Endodermal cell (in vitro differentiated cells): ENCODE measurements around the gene CD84. TPM values are rescaled to one million over a fixed set of nuclear protein-coding genes. Genes with fewer than 3 reads are reported as not detected.

Experiments used
- DNase-seq: peaks from one replicate; pipeline ENCODE4 v3.0.0-alpha.2; 2017
- H3K27ac ChIP-seq: 2 replicates; pipeline ENCODE4 v1.5.1; 2013; ENCODE audit warnings: mild to moderate bottlenecking, low read depth, low read length, moderate library complexity
- H3K27me3 ChIP-seq: 2 replicates; pipeline ENCODE4 v1.6.1; 2013; ENCODE audit warnings: mild to moderate bottlenecking, low read length, moderate library complexity; ENCODE audit not compliant: insufficient read depth, control insufficient read depth, poor library complexity, severe bottlenecking
- H3K36me3 ChIP-seq: 2 replicates; pipeline ENCODE4 v1.7.0; 2013; ENCODE audit warnings: mild to moderate bottlenecking, low read length, moderate library complexity; ENCODE audit not compliant: control insufficient read depth, insufficient read depth
- H3K4me1 ChIP-seq: one replicate; pipeline ENCODE4 v1.7.0; 2013; ENCODE audit warnings: low read length; ENCODE audit not compliant: control insufficient read depth, insufficient read depth
- H3K4me3 ChIP-seq: 2 replicates; pipeline ENCODE4 v1.5.1; 2013; ENCODE audit warnings: mild to moderate bottlenecking, low read length, moderate library complexity
- H3K9ac ChIP-seq: 2 replicates; pipeline ENCODE4 v1.6.1; 2013; ENCODE audit warnings: mild to moderate bottlenecking, low read length, moderate library complexity; ENCODE audit not compliant: poor library complexity, severe bottlenecking; ENCODE audit errors: extremely low read depth
- H3K9me3 ChIP-seq: 2 replicates; pipeline ENCODE4 v1.6.1; 2013; ENCODE audit warnings: mild to moderate bottlenecking, low read length, moderate library complexity; ENCODE audit not compliant: control insufficient read depth
- H3K27ac Mint-ChIP-seq: 2 replicates; pipeline ENCODE4 v1.8.0; 2020; ENCODE audit warnings: mixed read lengths
- H3K27me3 Mint-ChIP-seq: 2 replicates; pipeline ENCODE4 v1.8.0; 2021; ENCODE audit warnings: mild to moderate bottlenecking, mixed read lengths; ENCODE audit not compliant: insufficient read depth
- H3K36me3 Mint-ChIP-seq: 2 replicates; pipeline ENCODE4 v1.8.0; 2020; ENCODE audit warnings: low read depth, mixed read lengths
- H3K4me1 Mint-ChIP-seq: 2 replicates; pipeline ENCODE4 v1.8.0; 2020; ENCODE audit warnings: mixed read lengths
- H3K4me3 Mint-ChIP-seq: 2 replicates; pipeline ENCODE4 v1.8.0; 2020; ENCODE audit warnings: mild to moderate bottlenecking, moderate library complexity, mixed read lengths
- H3K9me3 Mint-ChIP-seq: 2 replicates; pipeline ENCODE4 v1.8.0; 2020; ENCODE audit warnings: mild to moderate bottlenecking, mixed read lengths
- CTCF ChIP-seq: fragments of 200-600 bp; sonication (generic); conservative IDR thresholded peaks from 2 replicates; pipeline ENCODE4 v1.5.0; 2021; ENCODE audit warnings: antibody characterized with exemption, mild to moderate bottlenecking
- WGBS, 2 experiments: methylation state at CpG; one replicate each; pipeline versions ENCODE4 v1.1.5 to v1.1.7; 2013; ENCODE audit warnings: missing lambda C conversion rate in 2 of 2, mixed read lengths in 1 of 2; ENCODE audit not compliant: insufficient coverage in 1 of 2, insufficient read length in 1 of 2; 5-methylcytosine and 5-hydroxymethylcytosine counted together
- total RNA-seq, 2 donors: library from RNA; stranded (reverse); fragmentation: NEBNext Ultra II Directional in 1 of 2; extraction: Animal tissue kit (Norgen Biotek cat#: 25700) in 1 of 2; gene quantifications; 2 replicates in 1 of 2; 3 replicates in 1 of 2; pipeline ENCODE4 v1.2.1, GENCODE V29; 2021

The CD84 gene
- total RNA-seq, 2 donors from 2014 or later = not detected

- Histone ChIP-seq H3K4me1 (peaks cover 2% of the 10 kb centered on the region), H3K27me3 (no peaks in the 10 kb centered on the region), H3K9ac (no peak overlapping the region), H3K4me3 (no peak overlapping the region), H3K27ac (no peak overlapping the region), H3K9me3 (peaks cover 15% of the 10 kb centered on the region), H3K36me3 (no peaks in the 10 kb centered on the region)
- Mint-ChIP-seq H3K36me3 (no peaks in the 10 kb centered on the region), H3K27me3 (peaks cover 4% of the 10 kb centered on the region), H3K27ac (no peak overlapping the region), H3K9me3 (peaks cover 15% of the 10 kb centered on the region), H3K4me3 (no peak overlapping the region), H3K4me1 (no peaks in the 10 kb centered on the region)
- WGBS, 2 experiments = 90 to 91% methylated on average over 2 to 4 of the region's 4 CpGs
- no peak for DNase-seq
- TF ChIP-seq CTCF = no peak
These were observed 20.5 kb downstream of the CD84 start for GRCh38 chr1:160558660-160559380.

GRCh38 chr1:160553778-160554177, 25.5 kb downstream of the CD84 start:
- WGBS, 2 experiments = 91 to 96% methylated on average over 3 to 4 of the region's 4 CpGs
- no peak for DNase-seq
- no peak overlapping the region for H3K9ac ChIP-seq
- no peaks in the 10 kb centered on the region for H3K27me3 ChIP-seq
- Mint-ChIP-seq H3K36me3 (no peaks in the 10 kb centered on the region), H3K27ac (no peak overlapping the region), H3K4me3 (no peak overlapping the region), H3K4me1 (peaks cover 2% of the 10 kb centered on the region), H3K9me3 (no peaks in the 10 kb centered on the region), H3K27me3 (peaks cover 4% of the 10 kb centered on the region)
- H3K9me3 ChIP-seq = no peaks in the 10 kb centered on the region
- no peak overlapping the region for H3K4me3 ChIP-seq
- no peak overlapping the region for H3K27ac ChIP-seq
- no peaks in the 10 kb centered on the region for H3K36me3 ChIP-seq
- H3K4me1 ChIP-seq = peaks cover 2% of the 10 kb centered on the region
- TF ChIP-seq CTCF = no peak

GRCh38 chr1:160552425-160552824, 26.9 kb downstream of the CD84 start:
- Mint-ChIP-seq H3K4me1 (peaks cover 8% of the 10 kb centered on the region), H3K4me3 (no peak overlapping the region), H3K27ac (no peak overlapping the region)

More at GRCh38 chr1:160552425-160552824, 26.9 kb downstream of the CD84 start:
- no peaks in the 10 kb centered on the region for H3K9me3 ChIP-seq
- H3K27ac ChIP-seq = no peak overlapping the region
- DNase-seq = no peak
- no peaks in the 10 kb centered on the region for H3K9me3 Mint-ChIP-seq
- H3K4me3 ChIP-seq = no peak overlapping the region
- WGBS, 2 experiments = 80 to 93% methylated on average over 1 to 2 of the region's 2 CpGs
- H3K4me1 ChIP-seq = no peaks in the 10 kb centered on the region
- TF ChIP-seq CTCF = no peak
- H3K36me3 ChIP-seq = no peaks in the 10 kb centered on the region
- peaks cover 2% of the 10 kb centered on the region for H3K27me3 Mint-ChIP-seq
- H3K36me3 Mint-ChIP-seq = no peaks in the 10 kb centered on the region
- H3K27me3 ChIP-seq = no peaks in the 10 kb centered on the region
- no peak overlapping the region for H3K9ac ChIP-seq
